Astrocyte of the cerebellum (primary cell): ENCODE measurements around the gene ADORA2A.

Experiments
- DNase-seq: peaks from one replicate; pipeline ENCODE4 v3.0.0-alpha.2; 2011; ENCODE audit warnings: low read depth
- H3K4me3 ChIP-seq: 2 replicates; pipeline ENCODE4 v1.5.1; 2011; ENCODE audit warnings: mild to moderate bottlenecking, low read depth, low read length, moderate library complexity
- CTCF ChIP-seq: IDR thresholded peaks from 2 replicates; pipeline ENCODE4 v1.5.1; 2012; ENCODE audit warnings: low read length, low read depth, moderate library complexity, mild to moderate bottlenecking; ENCODE audit errors: missing control alignments
- in situ Hi-C: cut with HindIII; loops from 2 replicates; pipeline ENCODE4 v1.10.0; 2017; ENCODE audit warnings: low sequenced_read_pairs

ADORA2A gene

GRCh38 chr22:24386937-24387471 is 40.4 kb upstream of the ADORA2A start:
- DNase-seq = no peak
- in situ Hi-C loops = no loop called here
- H3K4me3 ChIP-seq = no peak overlapping the region
- no peak for TF ChIP-seq CTCF

- in situ Hi-C loops = no loop called here
- no peak overlapping the region for H3K4me3 ChIP-seq
- DNase-seq = no peak
- TF ChIP-seq CTCF = no peak
These were observed 37.7 kb upstream of the ADORA2A start for GRCh38 chr22:24389680-24390079.

- in situ Hi-C loops = no loop called here
- no peak overlapping the region for H3K4me3 ChIP-seq
- DNase-seq = no peak
- no peak for TF ChIP-seq CTCF
These were observed 37.2 kb upstream of the ADORA2A start for GRCh38 chr22:24390156-24390555.

GRCh38 chr22:24390576-24390975 is 36.8 kb upstream of the ADORA2A start:
- in situ Hi-C loops = no loop called here
- no peak for DNase-seq
- TF ChIP-seq CTCF = no peak
- H3K4me3 ChIP-seq = no peak overlapping the region

GRCh38 chr22:24391836-24392217 is 35.6 kb upstream of the ADORA2A start:
- no peak for DNase-seq
- no peak for TF ChIP-seq CTCF
- H3K4me3 ChIP-seq = no peak overlapping the region
- in situ Hi-C loops = no loop called here

- no peak overlapping the region for H3K4me3 ChIP-seq
- in situ Hi-C loops = no loop called here
- no peak for TF ChIP-seq CTCF
- DNase-seq = no peak
These were observed 35.0 kb upstream of the ADORA2A start for GRCh38 chr22:24392218-24392931.
